Frontal cortex (tissue), 4 donors: ENCODE measurements around the gene CIDEB. TPM values are rescaled to one million over a fixed set of nuclear protein-coding genes. Genes with fewer than 3 reads are reported as not detected.
"Not testable (repeated sequence)": the region's sequence is repeated elsewhere in the genome, so short reads cannot be mapped to it uniquely, and the experiment has no call there.

Experiments
- DNase-seq, 2 donors: peaks; one replicate each; pipeline ENCODE4 v3.0.0; 2012; ENCODE audit warnings: low spot score in 2 of 2
- FAIRE-seq: peaks from 2 replicates; lab custom pipeline; 2012; peaks lifted over from hg19 to GRCh38; lab: Jason Lieb, UNC
- total RNA-seq: library from RNA; depleted of rRNA; stranded (reverse); fragments of >200 nt; gene quantifications from one replicate; pipeline ENCODE4 v1.2.3, GENCODE V29; 2014
- donor health status: control.
- donor health status: control.
- donor health status: control.

The CIDEB gene
- total RNA-seq, 1 donor from 2014 or later = 2.0 TPM

GRCh38 chr14:24334431-24335291 is 26.9 kb upstream of the CIDEB start, which contains the start of gene ADCY4:
ADCY4 (minus strand) TSS chr14:24335071; CDS start chr14:24334652, 419 bp downstream.
- DNase-seq (peak in 1 of 2 donors; percentile 28), FAIRE-seq (no peak)

DNA sequence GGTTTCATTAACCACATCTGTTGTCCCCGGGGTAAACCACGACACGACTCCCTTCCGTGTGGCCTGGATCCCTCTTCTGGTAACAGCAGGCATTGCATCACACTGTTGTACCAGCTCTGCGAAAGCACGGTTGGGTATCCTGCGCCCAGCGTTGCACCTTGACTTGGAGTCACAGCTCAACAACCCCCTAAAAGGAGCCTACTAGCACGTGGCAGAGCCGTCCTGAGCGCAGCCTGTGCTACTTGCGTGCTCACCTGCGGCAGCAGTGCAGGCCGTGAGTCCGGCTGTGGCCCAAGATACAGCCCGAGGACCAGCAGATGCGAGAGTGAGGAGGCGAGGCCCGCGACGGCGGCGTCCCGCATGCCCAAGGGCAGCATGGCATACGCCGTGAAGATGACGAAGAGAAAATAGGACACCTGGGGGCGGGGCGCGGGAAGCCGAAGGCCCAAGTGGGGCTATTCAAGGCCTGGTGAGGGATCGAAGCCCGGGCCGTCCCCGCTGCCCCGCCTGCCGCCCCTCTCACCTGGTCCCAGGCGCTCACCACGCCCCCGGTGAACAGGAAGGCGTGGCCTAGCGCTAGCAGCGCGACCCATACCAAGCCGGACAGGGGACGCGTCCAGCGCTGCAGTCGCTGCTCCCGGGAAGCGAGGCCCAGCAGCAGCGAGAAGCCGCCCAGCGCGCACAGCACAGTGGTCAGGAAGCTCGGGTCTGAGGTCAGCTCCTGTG is 24.7 kb upstream of the CIDEB start:
- FAIRE-seq (no peak), DNase-seq (peak; percentile 83 to 89)

DNA sequence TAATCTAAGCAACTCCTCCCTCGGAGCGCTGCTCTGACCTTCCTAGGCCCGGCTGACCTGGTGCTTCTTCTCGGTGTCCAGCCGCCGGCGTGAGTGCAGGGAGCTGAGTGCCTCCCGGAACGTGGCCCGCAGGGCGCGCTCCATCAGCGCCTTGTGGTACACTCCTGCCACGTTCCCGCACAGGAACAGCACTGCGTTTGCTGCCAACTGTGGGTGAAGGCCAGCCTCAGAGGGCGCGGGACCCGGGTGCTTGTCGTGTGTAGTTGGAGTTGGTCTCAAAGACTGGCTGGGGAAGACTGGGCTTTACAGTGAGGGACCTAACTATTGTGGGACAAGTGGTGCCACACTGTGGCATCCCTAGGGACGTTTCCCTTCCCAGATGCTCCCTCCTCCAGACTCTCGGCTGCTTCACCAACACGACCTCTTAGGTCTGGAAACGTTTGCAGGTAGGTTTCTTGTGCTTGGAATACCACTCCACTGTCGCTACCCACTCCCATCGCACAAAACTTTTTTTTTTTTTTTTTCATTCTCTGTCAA is 24.0 kb upstream of the CIDEB start:
- FAIRE-seq (no peak), DNase-seq (no peak)

- FAIRE-seq (no peak), DNase-seq (no peak)
These were observed 23.3 kb upstream of the CIDEB start for GRCh38 chr14:24330973-24331674.

DNA sequence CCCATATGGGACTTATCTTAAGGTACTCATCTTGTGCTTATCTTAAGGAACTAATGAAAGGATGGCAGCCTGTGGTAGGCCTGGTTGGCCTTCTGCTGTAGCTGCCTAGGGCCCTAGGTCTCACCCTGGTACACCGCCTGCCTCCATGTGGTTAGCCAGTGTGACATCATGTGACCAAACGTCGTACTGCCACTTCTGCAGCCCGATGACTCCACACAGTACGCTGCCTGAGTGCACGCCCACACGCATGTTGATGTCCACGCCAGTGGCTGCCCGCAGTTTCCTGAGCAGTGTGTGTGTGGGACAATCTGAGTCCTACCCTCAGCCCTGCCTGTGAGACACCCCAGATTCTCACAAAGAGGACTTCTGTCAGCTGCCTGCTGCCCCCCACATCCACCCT is 22.0 kb upstream of the CIDEB start:
- no peak for FAIRE-seq
- DNase-seq = no peak

- DNase-seq = no peak
- no peak for FAIRE-seq
These were observed 21.4 kb upstream of the CIDEB start for GRCh38 chr14:24329073-24329663.

DNA sequence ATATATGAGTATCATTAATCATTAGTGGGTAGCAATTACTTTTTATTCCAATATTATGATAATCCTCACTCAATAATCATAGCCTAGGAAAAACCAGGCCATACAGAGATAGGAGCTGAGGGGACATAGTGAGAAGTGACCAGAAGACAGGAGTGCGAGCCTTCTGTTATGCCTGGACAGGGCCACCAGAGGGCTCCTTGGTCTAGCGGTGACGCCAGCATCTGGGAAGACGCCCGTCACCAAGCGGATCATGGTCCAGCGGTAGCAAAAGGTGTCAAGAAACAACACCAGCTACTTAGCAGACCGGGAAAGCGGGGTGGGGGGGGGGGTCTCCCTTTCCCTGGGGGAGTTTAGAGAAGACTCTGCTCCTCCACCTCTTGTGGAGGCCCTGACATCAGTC is 20.1 kb upstream of the CIDEB start:
- FAIRE-seq, DNase-seq: not testable (repeated sequence)

DNA sequence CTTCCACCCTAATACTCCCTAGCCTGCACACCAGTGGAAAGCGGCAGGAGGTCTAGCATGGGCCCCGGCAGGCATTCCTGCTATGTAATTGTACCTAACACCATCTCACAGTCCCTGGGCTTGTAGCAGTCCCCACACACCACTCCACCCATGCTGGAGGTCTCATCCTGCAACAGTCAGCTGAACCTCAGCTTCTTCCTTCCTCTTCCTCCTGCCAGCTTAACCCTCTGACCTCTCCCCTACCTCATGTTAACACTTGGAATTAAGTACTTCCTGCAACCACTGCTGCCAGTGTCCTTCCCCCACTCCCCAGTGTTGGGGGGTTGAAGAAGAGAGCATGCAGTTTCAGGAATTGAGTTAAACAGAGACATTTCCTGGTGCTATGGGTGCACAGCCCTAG is 19.5 kb upstream of the CIDEB start:
- DNase-seq = no peak
- FAIRE-seq = no peak

GRCh38 chr14:24325963-24326362 is 18.2 kb upstream of the CIDEB start:
- no peak for FAIRE-seq
- DNase-seq = no peak

DNA sequence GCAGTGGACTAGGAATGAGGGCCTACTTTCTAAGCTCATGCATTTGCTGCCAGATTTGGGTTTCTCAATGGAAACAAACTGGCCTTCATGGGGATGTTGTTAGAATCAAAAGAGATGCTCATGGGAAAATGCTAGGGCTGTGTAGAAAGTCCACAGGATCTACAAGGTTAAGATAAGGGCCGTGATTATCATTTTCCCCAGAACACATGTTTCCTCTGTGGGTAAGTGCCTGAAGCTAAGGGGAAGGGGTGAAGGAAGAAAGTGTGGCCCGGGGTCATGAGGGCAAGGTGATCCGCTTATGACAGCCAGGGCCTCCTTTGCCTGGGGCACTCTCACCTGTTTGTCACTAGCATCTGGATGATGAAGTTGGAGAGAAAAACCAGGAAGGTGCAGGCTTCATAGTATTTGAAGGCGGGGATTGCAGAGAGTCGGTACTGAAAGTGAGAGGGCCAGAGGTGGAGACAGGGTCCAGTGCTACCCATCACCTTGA is 17.3 kb upstream of the CIDEB start:
- DNase-seq = no peak
- FAIRE-seq = no peak

GRCh38 chr14:24324024-24324423 is 16.2 kb upstream of the CIDEB start:
- FAIRE-seq = no peak
- no peak for DNase-seq

DNA sequence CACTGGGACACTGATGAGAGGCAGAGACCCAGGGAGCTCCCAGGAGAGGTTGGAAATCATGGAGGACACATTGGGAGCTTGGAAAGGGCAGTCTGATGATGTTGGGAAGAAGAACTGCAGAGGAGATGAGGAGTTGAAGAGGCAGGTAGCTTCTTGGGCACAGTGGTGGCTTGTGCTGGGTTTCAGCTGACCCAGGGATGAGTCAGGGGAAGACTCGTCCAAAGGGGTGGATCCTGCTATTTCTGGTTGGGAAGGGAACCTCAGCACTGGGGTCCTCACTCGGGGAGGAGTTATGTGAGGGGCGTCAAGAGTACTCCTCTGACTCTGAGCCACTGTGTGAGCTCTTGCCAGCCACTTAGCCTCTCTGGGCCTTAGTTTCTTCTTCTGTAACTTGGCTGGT is 15.6 kb upstream of the CIDEB start:
- DNase-seq (no peak), FAIRE-seq (no peak)

DNA sequence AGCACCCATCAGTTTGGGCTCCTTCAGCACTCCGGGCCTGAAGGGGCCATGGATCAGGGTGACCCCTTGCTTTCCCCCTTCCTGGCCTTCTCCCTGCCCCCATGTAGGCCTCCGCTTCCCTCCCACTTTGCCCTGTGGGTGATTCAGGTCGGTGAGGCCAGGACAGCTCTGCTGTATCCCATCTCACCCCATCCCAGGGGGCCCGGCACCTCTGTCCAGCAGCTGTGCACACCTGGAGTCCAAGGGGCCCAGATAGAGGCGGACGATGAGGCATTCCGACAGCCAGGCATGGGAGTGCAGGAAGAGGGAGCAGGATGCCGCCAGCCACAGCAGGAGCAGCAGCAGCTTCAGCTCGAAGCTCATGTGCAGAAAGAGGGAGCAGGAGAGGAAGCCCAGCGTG is 14.9 kb upstream of the CIDEB start:
- DNase-seq (no peak), FAIRE-seq (no peak)

- DNase-seq = no peak
These were observed 13.6 kb upstream of the CIDEB start for GRCh38 chr14:24321212-24321975.

GRCh38 chr14:24317141-24317928 is 9.6 kb upstream of the CIDEB start:
- DNase-seq (no peak), FAIRE-seq (no peak)

More at GRCh38 chr14:24321212-24321975, 13.6 kb upstream of the CIDEB start:
- no peak for FAIRE-seq

- no peak for FAIRE-seq
- DNase-seq = no peak
These were observed 8.8 kb upstream of the CIDEB start for GRCh38 chr14:24316597-24316950.

DNA sequence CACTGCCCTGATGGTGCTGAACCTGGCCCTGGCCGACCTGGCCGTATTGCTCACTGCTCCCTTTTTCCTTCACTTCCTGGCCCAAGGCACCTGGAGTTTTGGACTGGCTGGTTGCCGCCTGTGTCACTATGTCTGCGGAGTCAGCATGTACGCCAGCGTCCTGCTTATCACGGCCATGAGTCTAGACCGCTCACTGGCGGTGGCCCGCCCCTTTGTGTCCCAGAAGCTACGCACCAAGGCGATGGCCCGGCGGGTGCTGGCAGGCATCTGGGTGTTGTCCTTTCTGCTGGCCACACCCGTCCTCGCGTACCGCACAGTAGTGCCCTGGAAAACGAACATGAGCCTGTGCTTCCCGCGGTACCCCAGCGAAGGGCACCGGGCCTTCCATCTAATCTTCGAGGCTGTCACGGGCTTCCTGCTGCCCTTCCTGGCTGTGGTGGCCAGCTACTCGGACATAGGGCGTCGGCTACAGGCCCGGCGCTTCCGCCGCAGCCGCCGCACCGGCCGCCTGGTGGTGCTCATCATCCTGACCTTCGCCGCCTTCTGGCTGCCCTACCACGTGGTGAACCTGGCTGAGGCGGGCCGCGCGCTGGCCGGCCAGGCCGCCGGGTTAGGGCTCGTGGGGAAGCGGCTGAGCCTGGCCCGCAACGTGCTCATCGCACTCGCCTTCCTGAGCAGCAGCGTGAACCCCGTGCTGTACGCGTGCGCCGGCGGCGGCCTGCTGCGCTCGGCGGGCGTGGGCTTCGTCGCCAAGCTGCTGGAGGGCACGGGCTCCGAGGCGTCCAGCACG is 8.2 kb upstream of the CIDEB start:
- FAIRE-seq = no peak
- DNase-seq = peak in 1 of 2 donors; percentile 67
